ENCODE measurements around the gene ANGPTL8.
A peak's percentile ranks its signal among the peaks of the same experiment; 100 is the strongest.

The ANGPTL8 gene

GRCh38 chr19:11233073-11233472 is 6.3 kb upstream of the ANGPTL8 start:
- no peak overlapping the region for H3K4me3 ChIP-seq
- H3K9ac ChIP-seq: no peak overlapping the region
- H3K9me3 ChIP-seq: 0 out of 2 replicates have a peak, but pooled peaks cover under 1% of the 10 kb centered on the region
- H3K27ac ChIP-seq: no peak overlapping the region
- no peaks in the 10 kb centered on the region for H3K36me3 ChIP-seq
- no peaks in the 10 kb centered on the region for H3K27me3 ChIP-seq
- no peak overlapping the region for H3K4me2 ChIP-seq
- H4K20me1 ChIP-seq: no peaks in the 10 kb centered on the region
- TF ChIP-seq Cebpa-rat (IDR thresholded peaks at IDR 0.05): no peak
- no peaks in the 10 kb centered on the region for H3K4me1 ChIP-seq

- no peak for TF ChIP-seq Cebpa-rat (IDR thresholded peaks at IDR 0.05)
- no peaks in the 10 kb centered on the region for H4K20me1 ChIP-seq
- no peak overlapping the region for H3K9ac ChIP-seq
- no peak overlapping the region for H3K27ac ChIP-seq
- H3K4me3 ChIP-seq: no peak overlapping the region
- no peaks in the 10 kb centered on the region for H3K36me3 ChIP-seq
- peaks cover 14% of the 10 kb centered on the region for H3K9me3 ChIP-seq
- no peaks in the 10 kb centered on the region for H3K4me1 ChIP-seq
- H3K27me3 ChIP-seq: no peaks in the 10 kb centered on the region
- no peak overlapping the region for H3K4me2 ChIP-seq
These were observed 4.8 kb upstream of the ANGPTL8 start for GRCh38 chr19:11234486-11235075.

- H3K27me3 ChIP-seq: no peaks in the 10 kb centered on the region
- TF ChIP-seq Cebpa-rat (IDR thresholded peaks at IDR 0.05): no peak
- H3K9me3 ChIP-seq: peaks cover 14% of the 10 kb centered on the region
- H3K4me2 ChIP-seq: no peak overlapping the region
- H3K4me1 ChIP-seq: no peaks in the 10 kb centered on the region
- no peak overlapping the region for H3K27ac ChIP-seq
- H4K20me1 ChIP-seq: no peaks in the 10 kb centered on the region; the same call in 1 of the 2 replicates
- H3K9ac ChIP-seq: no peak overlapping the region
- no peak overlapping the region for H3K4me3 ChIP-seq
- H3K36me3 ChIP-seq: no peaks in the 10 kb centered on the region
These were observed 2.8 kb upstream of the ANGPTL8 start for GRCh38 chr19:11236324-11237301.

- H3K9me3 ChIP-seq: peaks cover 14% of the 10 kb centered on the region
- H3K4me2 ChIP-seq: no peak overlapping the region
- H3K4me3 ChIP-seq: no peak overlapping the region
- H3K4me1 ChIP-seq: no peaks in the 10 kb centered on the region
- TF ChIP-seq Cebpa-rat (IDR thresholded peaks at IDR 0.05): no peak
- H3K36me3 ChIP-seq: no peaks in the 10 kb centered on the region
- no peak overlapping the region for H3K9ac ChIP-seq
- no peaks in the 10 kb centered on the region; the same call in 1 of the 2 replicates for H4K20me1 ChIP-seq
- no peak overlapping the region for H3K27ac ChIP-seq
- 0 out of 2 replicates have a peak, but pooled peaks cover 3% of the 10 kb centered on the region for H3K27me3 ChIP-seq
These were observed 2.1 kb upstream of the ANGPTL8 start for GRCh38 chr19:11237321-11237720.

- H3K4me2 ChIP-seq: no peak overlapping the region
- peaks cover 14% of the 10 kb centered on the region for H3K9me3 ChIP-seq
- H3K36me3 ChIP-seq: no peaks in the 10 kb centered on the region
- no peaks in the 10 kb centered on the region; the same call in 1 of the 2 replicates for H4K20me1 ChIP-seq
- no peak overlapping the region for H3K9ac ChIP-seq
- TF ChIP-seq Cebpa-rat (IDR thresholded peaks at IDR 0.05): no peak
- no peak overlapping the region for H3K27ac ChIP-seq
- H3K27me3 ChIP-seq: 0 out of 2 replicates have a peak, but pooled peaks cover 3% of the 10 kb centered on the region
- no peaks in the 10 kb centered on the region for H3K4me1 ChIP-seq
- H3K4me3 ChIP-seq: no peak overlapping the region
These were observed 1.4 kb upstream of the ANGPTL8 start for GRCh38 chr19:11238041-11238440.

- Histone ChIP-seq H3K9ac (no peak overlapping the region), H3K36me3 (no peaks in the 10 kb centered on the region), H3K27me3 (0 out of 2 replicates have a peak, but pooled peaks cover 3% of the 10 kb centered on the region), H4K20me1 (no peaks in the 10 kb centered on the region; the same call in 1 of the 2 replicates), H3K4me1 (no peaks in the 10 kb centered on the region), H3K4me3 (no peak overlapping the region), H3K27ac (no peak overlapping the region), H3K9me3 (peaks cover 14% of the 10 kb centered on the region), H3K4me2 (no peak overlapping the region)
- no peak for TF ChIP-seq Cebpa-rat (IDR thresholded peaks at IDR 0.05)
These were observed 540 bp upstream of the ANGPTL8 start for GRCh38 chr19:11238781-11239376.

GRCh38 chr19:11240008-11240444 is 607 bp downstream of the ANGPTL8 start:
- no peaks in the 10 kb centered on the region; the same call in 1 of the 2 replicates for H4K20me1 ChIP-seq
- H3K27ac ChIP-seq: no peak overlapping the region
- H3K4me1 ChIP-seq: no peaks in the 10 kb centered on the region
- H3K27me3 ChIP-seq: 0 out of 2 replicates have a peak, but pooled peaks cover 3% of the 10 kb centered on the region
- no peak for TF ChIP-seq Cebpa-rat (IDR thresholded peaks at IDR 0.05)
- no peak overlapping the region for H3K4me3 ChIP-seq
- H3K9ac ChIP-seq: no peak overlapping the region
- H3K4me2 ChIP-seq: no peak overlapping the region
- H3K9me3 ChIP-seq: peaks cover 14% of the 10 kb centered on the region
- H3K36me3 ChIP-seq: no peaks in the 10 kb centered on the region

GRCh38 chr19:11242025-11242424 is 2.6 kb downstream of the ANGPTL8 start:
- Histone ChIP-seq H3K9ac (no peak overlapping the region), H3K9me3 (peaks cover 14% of the 10 kb centered on the region), H3K27ac (no peak overlapping the region), H3K27me3 (0 out of 2 replicates have a peak, but pooled peaks cover 3% of the 10 kb centered on the region), H3K4me3 (no peak overlapping the region), H4K20me1 (no peaks in the 10 kb centered on the region; the same call in 1 of the 2 replicates), H3K4me1 (no peaks in the 10 kb centered on the region), H3K36me3 (no peaks in the 10 kb centered on the region), H3K4me2 (no peak overlapping the region)
- TF ChIP-seq Cebpa-rat (IDR thresholded peaks at IDR 0.05): no peak

- Histone ChIP-seq H4K20me1 (no peaks in the 10 kb centered on the region; the same call in 1 of the 2 replicates), H3K27me3 (0 out of 2 replicates have a peak, but pooled peaks cover 3% of the 10 kb centered on the region), H3K9ac (no peak overlapping the region), H3K9me3 (peaks cover 13% of the 10 kb centered on the region), H3K4me2 (peak overlapping the region; percentile 19), H3K36me3 (no peaks in the 10 kb centered on the region), H3K27ac (no peak overlapping the region), H3K4me1 (no peaks in the 10 kb centered on the region), H3K4me3 (no peak overlapping the region)
- TF ChIP-seq Cebpa-rat (IDR thresholded peaks at IDR 0.05): no peak
These were observed 3.7 kb downstream of the ANGPTL8 start for GRCh38 chr19:11242864-11243797.
